ENCODE measurements around the gene PPBP.
A peak's percentile ranks its signal among the peaks of the same experiment; 100 is the strongest.
"Not testable (repeated sequence)": the region's sequence is repeated elsewhere in the genome, so short reads cannot be mapped to it uniquely, and the experiment has no call there.

PPBP gene

GRCh38 chr4:73964862-73965611, 23.0 kb downstream of the PPBP start:
- peak; percentile 18 for TF ChIP-seq CTCF (IDR thresholded peaks at IDR 0.05; ENCODE audit: control insufficient read depth, insufficient read depth, low read depth, low read length, missing control alignments)
- no peak overlapping the region for H3K4me3 ChIP-seq (ENCODE audit: control insufficient read depth, low read depth, low read length)
- DNase-seq (ENCODE audit: low read depth): no peak

GRCh38 chr4:73962724-73963123, 25.3 kb downstream of the PPBP start:
- no peak for DNase-seq (ENCODE audit: low read depth)
- no peak for TF ChIP-seq CTCF (IDR thresholded peaks at IDR 0.05; ENCODE audit: control insufficient read depth, insufficient read depth, low read depth, low read length, missing control alignments)
- no peak overlapping the region for H3K4me3 ChIP-seq (ENCODE audit: control insufficient read depth, low read depth, low read length)

- DNase-seq (ENCODE audit: low read depth); H3K4me3 ChIP-seq (ENCODE audit: control insufficient read depth, low read depth, low read length): not testable (repeated sequence)
Observed at GRCh38 chr4:73959041-73959440, 28.9 kb downstream of the PPBP start.

DNA sequence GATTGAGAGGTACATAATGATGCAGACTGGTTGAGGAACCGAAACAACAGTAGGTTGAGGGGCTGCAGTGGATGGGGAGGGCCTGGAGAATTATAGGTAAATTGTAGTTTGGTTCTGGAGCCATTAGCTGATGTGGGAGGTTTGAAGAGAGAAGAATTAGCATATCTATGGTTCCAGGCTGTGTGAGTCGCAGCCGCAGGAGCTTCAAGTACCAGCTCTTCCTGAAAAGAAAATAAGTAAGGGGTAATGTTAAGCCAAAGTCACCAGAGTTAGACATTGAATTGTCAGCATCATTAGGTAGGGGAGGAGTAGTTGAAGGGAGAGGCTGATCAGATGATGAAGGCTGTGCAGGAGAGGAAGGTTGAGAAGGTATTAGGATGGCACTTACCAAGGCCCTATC, 35.6 kb downstream of the PPBP start:
- no peak for TF ChIP-seq CTCF (IDR thresholded peaks at IDR 0.05; ENCODE audit: control insufficient read depth, insufficient read depth, low read depth, low read length, missing control alignments)
- no peak overlapping the region for H3K4me3 ChIP-seq (ENCODE audit: control insufficient read depth, low read depth, low read length)
- DNase-seq (ENCODE audit: low read depth): no peak

DNA sequence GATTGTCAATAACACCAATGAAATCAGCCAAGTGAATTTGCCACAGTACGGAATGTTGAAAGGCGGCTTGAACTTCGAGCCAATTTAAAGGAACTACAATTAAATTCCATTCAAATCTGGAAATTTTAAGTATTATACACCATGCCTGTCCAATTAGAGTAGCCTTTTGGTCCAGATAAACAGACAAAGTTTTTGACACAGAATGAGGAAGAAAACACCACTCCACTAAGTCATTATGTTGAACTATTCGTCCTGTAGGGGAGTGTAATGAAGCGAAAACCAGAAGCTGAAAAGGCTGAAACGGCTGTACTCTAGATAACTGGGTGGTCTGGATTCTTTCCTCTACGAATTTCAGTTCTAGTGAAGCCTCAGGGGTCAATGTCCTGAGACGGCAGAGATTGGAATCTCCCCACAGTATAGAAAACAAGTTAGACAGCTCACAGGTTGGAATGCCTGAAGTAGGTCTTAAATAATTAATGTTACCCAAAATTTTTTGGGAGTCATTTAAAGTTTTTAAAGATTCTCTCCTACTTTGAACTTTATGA, 37.5 kb downstream of the PPBP start:
- not testable (repeated sequence) for H3K4me3 ChIP-seq (ENCODE audit: control insufficient read depth, low read depth, low read length); DNase-seq (ENCODE audit: low read depth)

- no peak for DNase-seq (ENCODE audit: low read depth)
- no peak overlapping the region for H3K4me3 ChIP-seq (ENCODE audit: control insufficient read depth, low read depth, low read length)
- TF ChIP-seq CTCF (IDR thresholded peaks at IDR 0.05; ENCODE audit: control insufficient read depth, insufficient read depth, low read depth, low read length, missing control alignments): no peak
Observed at GRCh38 chr4:73948990-73949706, 38.8 kb downstream of the PPBP start.

- H3K4me3 ChIP-seq (ENCODE audit: control insufficient read depth, low read depth, low read length): no peak overlapping the region
- DNase-seq (ENCODE audit: low read depth): no peak
- no peak for TF ChIP-seq CTCF (IDR thresholded peaks at IDR 0.05; ENCODE audit: control insufficient read depth, insufficient read depth, low read depth, low read length, missing control alignments)
Observed at GRCh38 chr4:73948291-73948690, 39.7 kb downstream of the PPBP start.

Measured in AG09309 (cell line).